SU-DHL-6 (cell line): ENCODE data around the gene CALN1.

Source experiments
- H2AFZ ChIP-seq: fragments of 200-600 bp; sonication (generic); 2 replicates; pipeline ENCODE4 v1.6.1; 2014; ENCODE audit warnings: low read depth, mild to moderate bottlenecking, moderate library complexity, mixed read lengths, antibody characterized with exemption, low read length; ENCODE audit not compliant: severe bottlenecking
- H3F3A ChIP-seq: fragments of 200-600 bp; shearing (Covaris generic); 2 replicates; pipeline ENCODE4 v1.6.0; 2016; ENCODE audit warnings: antibody characterized with exemption, mild to moderate bottlenecking; ENCODE audit not compliant: insufficient read depth
- H3K27ac ChIP-seq: fragments of 200-600 bp; sonication (generic); 2 replicates; pipeline ENCODE4 v1.5.1; 2016; ENCODE audit warnings: low read depth, mild to moderate bottlenecking, low read length, moderate library complexity, mixed read lengths
- H3K27me3 ChIP-seq: fragments of 200-600 bp; sonication (generic), shearing (Covaris generic); 2 replicates; pipeline ENCODE4 v1.6.0; 2014; ENCODE audit warnings: mild to moderate bottlenecking, low read length
- H3K36me3 ChIP-seq: fragments of 200-600 bp; sonication (generic); 2 replicates; pipeline ENCODE4 v1.6.1; 2014; ENCODE audit warnings: mild to moderate bottlenecking, low read length, mixed read lengths
- H3K4me2 ChIP-seq: fragments of 300-600, 200-600 bp; shearing (Covaris generic), sonication (generic); 2 replicates; pipeline ENCODE4 v1.6.0; 2014; ENCODE audit warnings: low read length, low read depth, mild to moderate bottlenecking; ENCODE audit not compliant: poor library complexity, severe bottlenecking
- H3K4me3 ChIP-seq: fragments of 200-600 bp; sonication (generic); 2 replicates; pipeline ENCODE4 v1.5.1; 2014; ENCODE audit warnings: antibody characterized with exemption, low read length, mild to moderate bottlenecking, mixed read lengths; ENCODE audit not compliant: insufficient read depth, poor library complexity, severe bottlenecking
- H3K79me2 ChIP-seq: fragments of 200-600 bp; sonication (generic); 2 replicates; pipeline ENCODE4 v1.6.1; 2014; ENCODE audit warnings: mild to moderate bottlenecking, low read length, moderate library complexity; ENCODE audit not compliant: insufficient read depth
- H3K9ac ChIP-seq: fragments of 200-600 bp; sonication (generic); 2 replicates; pipeline ENCODE4 v1.7.0; 2014; ENCODE audit warnings: mild to moderate bottlenecking, low read length
- H3K9me2 ChIP-seq: fragments of 200-600 bp; sonication (generic); replicated peaks from 2 replicates; pipeline ENCODE4 v1.6.1; 2014; ENCODE audit warnings: low read length; ENCODE audit not compliant: insufficient read depth
- H3K9me3 ChIP-seq: fragments of 200-600 bp; sonication (generic); 2 replicates; pipeline ENCODE4 v1.6.1; 2014; ENCODE audit warnings: low read length, mixed read lengths; ENCODE audit not compliant: insufficient read depth
- H4K20me1 ChIP-seq: fragments of 200-600 bp; sonication (generic); 2 replicates; pipeline ENCODE4 v1.6.1; 2014; ENCODE audit warnings: low read depth, mild to moderate bottlenecking, antibody characterized with exemption, low read length, moderate library complexity, mixed read lengths
- EZH2phosphoT487 ChIP-seq: fragments of 200-600 bp; sonication (generic), shearing (Covaris generic); conservative IDR thresholded peaks from 2 replicates; pipeline ENCODE4 v1.6.1; 2018; ENCODE audit warnings: mild to moderate bottlenecking, antibody characterized with exemption, low read length, moderate library complexity, mixed read lengths
- TF ChIP-seq, protein P1 (sequence below): fragments of 200-600 bp; sonication (generic); IDR thresholded peaks from one replicate; pipeline ENCODE4 v1.5.1; 2017; ENCODE audit warnings: antibody characterized with exemption, mild to moderate bottlenecking, low read length, moderate library complexity; ENCODE audit not compliant: insufficient read depth, poor library complexity, severe bottlenecking

The CALN1 gene

DNA sequence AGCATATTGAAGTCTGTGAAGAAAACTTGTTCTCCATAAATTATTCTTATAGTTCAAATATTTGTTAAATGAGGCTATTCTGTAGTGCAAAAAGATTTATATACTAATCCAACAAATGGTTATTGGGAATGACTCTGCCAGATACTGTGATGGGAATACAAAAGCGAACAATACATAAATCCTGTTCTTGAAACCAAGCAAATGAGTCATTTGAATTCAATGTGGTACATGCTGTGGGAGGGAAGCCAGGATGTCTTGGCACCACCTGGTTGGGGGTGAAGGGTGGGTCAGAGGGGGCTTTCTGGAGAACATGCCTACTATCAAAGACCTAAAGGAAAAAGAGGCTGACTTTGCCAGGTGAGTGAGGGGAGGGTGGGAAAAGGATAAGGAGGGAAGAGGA is 594.2 kb downstream of the CALN1 start:
- H3K4me3 ChIP-seq, result no peak overlapping the region
- H3K9me2 ChIP-seq, result no peaks in the 10 kb centered on the region
- no peaks in the 10 kb centered on the region for H3F3A ChIP-seq
- H3K4me2 ChIP-seq, result no peak overlapping the region
- H3K27ac ChIP-seq, result no peak overlapping the region
- H3K27me3 ChIP-seq, result no peaks in the 10 kb centered on the region
- TF ChIP-seq EZH2phosphoT487, result no peak
- TF ChIP-seq, protein P1, sequence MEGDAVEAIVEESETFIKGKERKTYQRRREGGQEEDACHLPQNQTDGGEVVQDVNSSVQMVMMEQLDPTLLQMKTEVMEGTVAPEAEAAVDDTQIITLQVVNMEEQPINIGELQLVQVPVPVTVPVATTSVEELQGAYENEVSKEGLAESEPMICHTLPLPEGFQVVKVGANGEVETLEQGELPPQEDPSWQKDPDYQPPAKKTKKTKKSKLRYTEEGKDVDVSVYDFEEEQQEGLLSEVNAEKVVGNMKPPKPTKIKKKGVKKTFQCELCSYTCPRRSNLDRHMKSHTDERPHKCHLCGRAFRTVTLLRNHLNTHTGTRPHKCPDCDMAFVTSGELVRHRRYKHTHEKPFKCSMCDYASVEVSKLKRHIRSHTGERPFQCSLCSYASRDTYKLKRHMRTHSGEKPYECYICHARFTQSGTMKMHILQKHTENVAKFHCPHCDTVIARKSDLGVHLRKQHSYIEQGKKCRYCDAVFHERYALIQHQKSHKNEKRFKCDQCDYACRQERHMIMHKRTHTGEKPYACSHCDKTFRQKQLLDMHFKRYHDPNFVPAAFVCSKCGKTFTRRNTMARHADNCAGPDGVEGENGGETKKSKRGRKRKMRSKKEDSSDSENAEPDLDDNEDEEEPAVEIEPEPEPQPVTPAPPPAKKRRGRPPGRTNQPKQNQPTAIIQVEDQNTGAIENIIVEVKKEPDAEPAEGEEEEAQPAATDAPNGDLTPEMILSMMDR, result no peak
- H3K9ac ChIP-seq, result no peak overlapping the region
- no peaks in the 10 kb centered on the region for H3K79me2 ChIP-seq
- H4K20me1 ChIP-seq, result no peaks in the 10 kb centered on the region
- no peaks in the 10 kb centered on the region for H3K9me3 ChIP-seq
- H3K36me3 ChIP-seq, result no peaks in the 10 kb centered on the region
- no peak overlapping the region for H2AFZ ChIP-seq

DNA sequence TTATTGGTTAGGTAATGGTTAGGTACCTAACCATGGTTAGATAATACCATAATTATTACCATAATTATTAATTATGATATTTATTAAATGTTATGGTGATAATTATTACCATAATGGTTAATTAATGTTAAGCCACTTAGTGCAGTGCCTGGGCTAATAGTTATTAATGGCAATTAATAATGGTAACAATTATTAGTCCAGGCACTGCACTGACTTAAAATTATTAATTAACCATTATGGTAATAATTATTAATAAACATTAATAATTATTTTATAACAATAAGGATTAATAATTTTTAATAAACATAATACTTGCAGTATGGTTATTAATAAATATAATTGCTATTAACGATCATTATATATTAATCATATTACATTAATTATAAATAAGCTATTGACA is 604.0 kb downstream of the CALN1 start:
- H3K9ac ChIP-seq, result no peak overlapping the region
- H3K27me3 ChIP-seq, result no peaks in the 10 kb centered on the region
- no peaks in the 10 kb centered on the region for H4K20me1 ChIP-seq
- no peak overlapping the region for H2AFZ ChIP-seq
- no peak overlapping the region for H3K4me2 ChIP-seq
- no peaks in the 10 kb centered on the region for H3K9me2 ChIP-seq
- H3K36me3 ChIP-seq, result no peaks in the 10 kb centered on the region
- H3K9me3 ChIP-seq, result peaks cover 11% of the 10 kb centered on the region; the same call in 1 of the 2 replicates
- no peak overlapping the region for H3K27ac ChIP-seq
- no peaks in the 10 kb centered on the region for H3K79me2 ChIP-seq
- no peaks in the 10 kb centered on the region for H3F3A ChIP-seq
- H3K4me3 ChIP-seq, result no peak overlapping the region
- TF ChIP-seq EZH2phosphoT487, result no peak
- TF ChIP-seq, protein P1, result no peak

DNA sequence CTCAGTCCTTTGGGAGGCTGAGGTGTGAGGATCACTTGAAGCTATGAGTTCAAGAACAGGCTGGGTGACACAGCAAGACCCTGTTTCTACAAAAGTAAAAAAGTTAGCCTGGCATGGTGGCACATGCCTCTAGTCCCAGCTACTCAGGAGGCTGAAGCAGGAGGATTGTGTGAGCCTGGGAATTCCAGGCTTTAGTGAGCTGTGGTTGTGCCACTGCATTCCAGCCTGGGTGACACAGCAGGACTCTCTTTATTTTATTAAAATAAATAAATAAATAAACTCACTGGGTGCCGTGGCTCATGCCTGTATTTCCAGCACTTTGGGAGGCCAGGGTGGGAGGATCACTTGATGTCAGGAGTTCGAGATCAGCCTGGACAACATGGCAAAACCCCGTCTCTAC is 607.9 kb downstream of the CALN1 start:
- Histone ChIP-seq H2AFZ (no peak overlapping the region), H3F3A (no peaks in the 10 kb centered on the region), H4K20me1 (no peaks in the 10 kb centered on the region), H3K4me3 (no peak overlapping the region), H3K9me2 (no peaks in the 10 kb centered on the region), H3K79me2 (no peaks in the 10 kb centered on the region), H3K9ac (no peak overlapping the region), H3K36me3 (no peaks in the 10 kb centered on the region), H3K4me2 (no peak overlapping the region), H3K27me3 (no peaks in the 10 kb centered on the region), H3K27ac (no peak overlapping the region), H3K9me3 (peaks cover 11% of the 10 kb centered on the region; the same call in 1 of the 2 replicates)
- TF ChIP-seq, protein P1, result no peak
- TF ChIP-seq EZH2phosphoT487, result no peak
